GM21786 (cell line): ENCODE measurements around the gene RPS29.
A peak's percentile ranks its signal among the peaks of the same experiment; 100 is the strongest.
"Not testable (repeated sequence)": the region's sequence is repeated elsewhere in the genome, so short reads cannot be mapped to it uniquely, and the experiment has no call there.

Source experiments
- ATAC-seq: cut with Tn5 transposase; IDR thresholded peaks from one replicate; pipeline ENCODE4 v1.9.1; 2021; ENCODE audit not compliant: unreplicated experiment

The RPS29 gene

GRCh38 chr14:49585803-49586672 is at the start of gene RPS29:
Gene RPS29, minus strand, starts transcription at chr14:49586380. Its CDS starts 34 bp downstream, at chr14:49586346.
- ATAC-seq: peak; percentile 87

- peak; percentile 30 for ATAC-seq
These were observed 48.6 kb upstream of the RPS29 start, which contains the start of gene DNAAF2 for GRCh38 chr14:49634547-49635334. Gene DNAAF2, minus strand, starts transcription at chr14:49635244. Its CDS starts 95 bp downstream, at chr14:49635149.

- peak; percentile 78 for ATAC-seq
These were observed 47.7 kb upstream of the RPS29 start for GRCh38 chr14:49633640-49634546.

DNA sequence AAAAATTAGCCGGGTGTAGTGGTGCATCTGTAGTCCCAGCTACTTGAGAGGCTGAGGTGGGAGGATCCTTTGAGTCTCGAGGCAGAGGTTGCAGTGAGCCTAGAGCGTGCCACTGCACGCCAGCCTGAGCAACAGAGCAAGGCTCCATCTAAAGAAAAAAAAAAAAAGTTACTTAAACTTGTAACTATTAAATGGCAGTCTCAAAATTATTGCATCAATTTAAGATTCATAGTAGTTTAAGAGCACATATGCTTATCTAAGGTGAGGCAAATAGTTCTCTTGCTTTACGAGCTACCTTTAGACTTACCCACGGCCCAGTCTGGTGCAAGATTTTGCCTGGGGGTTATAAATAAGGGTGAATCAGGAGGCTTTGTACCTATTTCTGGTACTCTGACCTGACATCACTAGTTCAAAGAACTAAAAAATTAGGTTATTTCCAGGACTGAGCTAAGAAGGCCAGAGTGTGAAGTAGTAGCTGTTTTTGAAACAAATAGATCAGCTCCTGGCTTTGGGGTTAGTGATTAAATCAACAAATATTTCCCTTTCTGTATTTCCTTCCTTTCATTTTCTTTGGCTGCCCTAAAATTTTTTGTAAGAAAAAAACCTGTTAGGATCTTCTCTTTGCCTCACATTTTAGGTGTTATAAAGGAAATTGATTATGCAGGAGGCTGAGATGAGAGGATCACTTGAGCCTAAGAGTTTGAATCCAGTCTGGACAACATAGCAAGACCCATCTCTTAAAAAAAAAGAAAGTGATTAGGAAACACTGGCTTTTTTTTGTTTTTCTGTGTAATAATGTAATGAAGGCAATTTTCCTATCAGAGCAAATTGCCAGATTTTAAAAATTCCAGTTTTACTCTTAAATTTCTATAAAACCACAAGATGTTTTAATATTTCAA is 38.0 kb upstream of the RPS29 start:
- ATAC-seq: no peak

GRCh38 chr14:49623387-49623786 is 37.2 kb upstream of the RPS29 start:
- ATAC-seq: no peak

GRCh38 chr14:49622022-49622607 is 35.9 kb upstream of the RPS29 start:
- ATAC-seq: no peak

- ATAC-seq: peak; percentile 12
These were observed 35.1 kb upstream of the RPS29 start for GRCh38 chr14:49621114-49621881.

DNA sequence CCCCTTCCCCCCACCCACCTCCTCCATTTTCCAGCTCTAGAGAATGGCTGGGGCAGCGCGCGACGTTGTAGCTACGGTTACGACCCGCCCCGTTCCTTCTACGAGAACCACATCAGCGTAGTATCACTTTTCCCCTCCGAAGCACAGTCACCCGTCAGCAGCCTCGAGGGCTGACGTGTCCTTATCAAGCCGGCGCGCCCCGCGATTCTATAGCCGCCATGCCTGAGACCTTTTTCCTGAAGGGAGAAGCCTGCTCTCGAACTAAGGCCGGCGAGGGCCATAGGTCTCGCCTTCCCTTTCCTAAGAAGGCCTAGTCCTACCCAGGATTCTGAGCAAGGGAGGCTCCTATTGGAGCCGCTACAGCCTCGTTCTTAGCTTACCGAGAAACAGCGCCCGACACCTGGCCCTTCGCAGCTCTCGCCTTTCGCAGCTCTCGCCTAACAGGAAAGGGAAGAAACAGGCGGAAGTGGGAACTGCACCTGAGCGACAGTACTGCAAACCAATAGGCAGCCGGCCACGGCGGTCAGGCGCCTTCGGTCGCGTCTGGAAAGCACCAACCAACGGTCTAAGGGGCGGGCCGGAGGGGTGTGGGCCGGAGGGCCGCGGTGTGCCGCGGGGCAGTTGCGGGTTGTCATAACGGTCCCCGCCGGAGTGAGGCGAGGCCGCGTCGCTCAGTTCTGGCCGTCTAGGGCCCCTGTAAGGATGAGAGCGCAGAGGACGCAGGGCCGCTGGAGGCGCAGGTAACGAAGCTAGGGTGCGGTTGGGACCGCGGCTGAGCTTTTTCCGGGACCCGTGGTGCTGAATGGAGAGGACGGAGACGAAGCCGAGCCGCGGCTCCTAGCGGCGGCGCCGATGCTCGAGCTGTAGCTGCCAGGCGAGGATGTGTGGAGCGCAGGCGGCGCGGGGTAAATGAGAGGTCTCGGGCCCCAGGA is 34.3 kb upstream of the RPS29 start, which contains the start of the genes MGAT2 and RPL36AL:
Gene MGAT2, plus strand, starts transcription at position 618 of the 932 bp plus-strand sequence. CDS start 470 bp downstream, outside the sequence.
Gene RPL36AL, minus strand, starts transcription at position 445 of the 932 bp plus-strand sequence. CDS start 1,522 bp downstream, outside the sequence.
- ATAC-seq: peak; percentile 94

GRCh38 chr14:49619730-49620129 is 33.5 kb upstream of the RPS29 start:
- no peak for ATAC-seq

DNA sequence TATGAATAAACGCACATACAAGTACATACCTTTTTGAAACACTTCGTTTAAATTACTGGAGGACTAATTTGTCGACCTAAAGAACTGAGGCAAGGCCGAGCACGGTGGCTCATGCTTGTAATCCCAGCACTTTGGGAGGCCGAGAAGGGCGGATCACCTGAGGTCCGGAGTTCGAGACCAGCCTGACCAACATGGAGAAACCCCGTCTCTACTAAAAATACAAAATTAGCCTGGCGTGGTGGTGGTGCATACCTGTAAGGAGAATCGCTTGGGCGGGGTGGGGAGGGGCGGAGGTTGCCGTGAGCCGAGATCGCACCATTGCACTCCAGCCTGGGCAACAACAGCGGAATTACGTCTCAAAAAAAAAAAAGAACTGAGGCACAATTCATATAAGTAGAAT is 33.1 kb upstream of the RPS29 start:
- not testable (repeated sequence) for ATAC-seq

DNA sequence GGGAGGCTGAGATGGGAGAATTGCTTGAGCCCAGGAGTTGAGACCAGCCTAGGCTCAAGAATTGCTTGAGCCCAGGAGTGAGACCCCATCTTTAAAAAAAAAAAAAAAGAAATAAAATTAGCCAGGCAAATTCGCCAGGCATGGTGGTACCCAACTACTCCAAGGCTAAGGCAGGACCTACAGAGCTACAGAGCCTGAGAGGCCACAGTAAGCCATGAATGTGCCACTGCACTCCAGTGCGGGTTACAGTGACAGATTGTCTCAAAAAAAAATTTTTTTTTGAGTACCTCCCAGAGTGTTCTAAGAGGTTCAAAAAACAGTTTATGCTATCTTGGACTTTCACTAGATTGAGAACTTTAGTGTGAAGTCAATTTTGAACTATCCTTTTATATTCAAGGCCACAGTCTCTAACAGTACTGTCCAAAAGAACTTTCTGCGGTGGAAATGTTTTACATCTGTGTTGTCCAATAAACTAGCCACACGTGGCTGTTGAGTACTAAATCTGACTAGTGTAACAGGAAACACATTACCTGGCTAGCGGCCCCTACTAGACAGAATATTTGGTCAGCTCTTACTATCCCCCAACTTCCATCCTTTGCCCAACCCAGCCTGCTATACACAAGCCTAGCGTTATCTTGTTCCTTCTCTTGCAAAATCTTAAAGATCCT is 31.8 kb upstream of the RPS29 start:
- ATAC-seq: no peak

DNA sequence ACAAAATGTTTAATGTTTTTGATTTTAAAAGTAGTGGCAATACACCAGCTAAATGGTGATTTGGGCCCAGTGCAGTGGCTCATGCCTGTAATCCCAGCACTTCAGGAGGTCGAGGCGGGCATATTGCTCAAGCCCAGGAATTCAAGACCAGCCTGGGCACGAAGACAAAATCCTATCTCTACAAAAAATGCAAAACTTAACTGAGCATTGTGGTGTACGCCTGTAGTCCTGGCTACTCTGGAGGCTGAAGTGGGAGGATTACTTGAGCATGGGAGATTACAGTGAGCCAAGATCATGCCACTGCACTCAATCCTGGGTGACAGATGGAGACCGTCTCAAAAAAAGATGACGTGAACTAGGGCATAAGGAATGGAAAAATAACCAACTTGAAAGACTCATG is 29.6 kb upstream of the RPS29 start:
- no peak for ATAC-seq

DNA sequence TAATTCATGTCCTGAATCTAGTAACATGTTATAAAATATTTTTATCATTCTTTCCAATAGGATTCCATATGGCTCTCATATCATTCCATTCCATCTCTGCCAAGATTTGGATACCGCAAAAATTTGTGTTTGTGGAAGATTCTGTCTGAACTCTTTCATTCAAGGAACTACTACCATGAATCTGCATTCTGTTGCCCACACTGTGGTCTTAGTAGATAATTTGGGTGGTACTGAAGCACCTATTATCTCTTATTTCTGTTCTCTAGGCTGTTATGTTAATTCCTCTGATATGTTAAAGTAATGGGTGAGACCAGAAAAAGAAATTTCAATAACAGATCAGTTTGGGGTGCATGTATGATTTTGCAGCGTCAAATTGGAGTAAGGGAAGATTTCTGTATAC is 28.0 kb upstream of the RPS29 start:
- ATAC-seq: no peak

- ATAC-seq: no peak
These were observed 26.5 kb upstream of the RPS29 start for GRCh38 chr14:49612671-49613070.

DNA sequence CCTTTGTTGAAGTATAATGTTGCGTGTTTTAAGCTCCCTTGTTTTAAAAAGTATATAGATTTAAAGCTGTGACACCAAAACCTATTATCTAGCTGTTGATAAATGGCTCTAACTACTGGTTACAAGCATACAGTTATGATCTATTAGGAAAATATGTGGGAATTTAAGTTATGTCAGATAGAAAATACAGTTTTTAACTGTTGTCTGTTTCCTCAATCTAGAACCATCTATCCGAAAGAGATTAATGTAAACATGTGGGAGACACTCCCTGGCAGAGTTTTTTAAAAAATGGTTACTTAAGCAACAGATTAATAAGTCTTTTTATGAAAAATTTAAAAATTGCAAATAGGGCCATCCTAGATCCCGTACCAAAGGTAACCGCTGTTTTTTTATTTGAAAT is 26.1 kb upstream of the RPS29 start:
- ATAC-seq: no peak

GRCh38 chr14:49607583-49607982 is 21.4 kb upstream of the RPS29 start:
- ATAC-seq: no peak
